K562 (cell line): ENCODE measurements around the gene NRF1. TPM values are rescaled to one million over a fixed set of nuclear protein-coding genes. Genes with fewer than 3 reads are reported as not detected.

Experiments
- CBX5 ChIP-seq: IDR thresholded peaks from 2 replicates; pipeline ENCODE4 v1.6.1; 2014; ENCODE audit warnings: low read depth, borderline replicate concordance
- CEBPG ChIP-seq, 3 experiments: fragments of 200-800 bp in 1 of 3; sonication (Bioruptor generic) in 1 of 3; sonication (generic) in 1 of 3; formaldehyde crosslinking in 1 of 3; IDR thresholded peaks in 2 of 3; conservative IDR thresholded peaks in 1 of 3; 2 replicates each; pipeline versions ENCODE4 v1.6.1 to v1.8.0; 2016 to 2022; ENCODE audit warnings: missing compliant biosample characterization in 2 of 3, missing genetic modification characterization in 2 of 3, mild to moderate bottlenecking in 1 of 3, missing genetic modification reagents in 1 of 3
- GATA2 ChIP-seq: sonication (generic); formaldehyde crosslinking; IDR thresholded peaks from 2 replicates; pipeline ENCODE4 v1.4.0; 2020; ENCODE audit warnings: mild to moderate bottlenecking, missing genetic modification reagents
- HDAC1 ChIP-seq, 2 experiments: fragments of 450-650 bp; IDR thresholded peaks; 2 replicates each; pipeline ENCODE4 v1.6.1; 2016 to 2017; ENCODE audit warnings: inconsistent platforms in 1 of 2, mild to moderate bottlenecking in 1 of 2, moderate library complexity in 1 of 2
- NCOA2 ChIP-seq, 2 experiments: fragments of 450-650 bp; IDR thresholded peaks; 2 replicates each; pipeline ENCODE4 v1.6.1; 2018; ENCODE audit warnings: mild to moderate bottlenecking in 2 of 2, moderate library complexity in 1 of 2; ENCODE audit not compliant: partially characterized antibody in 2 of 2
- NRF1 ChIP-seq, 2 experiments: fragments of 450-650 bp; IDR thresholded peaks in 1 of 2; conservative IDR thresholded peaks in 1 of 2; 2 replicates each; pipeline ENCODE4 v1.6.1; 2014; ENCODE audit warnings: mild to moderate bottlenecking in 2 of 2
- RBM14 ChIP-seq: fragments of 200-400 bp; formaldehyde crosslinking; IDR thresholded peaks from 2 replicates; pipeline ENCODE4 v1.6.1; 2018; ENCODE audit warnings: low read depth, mild to moderate bottlenecking, low read length, moderate library complexity, borderline replicate concordance; ENCODE audit not compliant: insufficient read depth
- SMAD1 ChIP-seq: fragments of 150-350 bp; IDR thresholded peaks from 2 replicates; pipeline ENCODE4 v1.6.1; 2014; ENCODE audit warnings: low read length, low read depth; ENCODE audit not compliant: partially characterized antibody
- SMARCB1 ChIP-seq: IDR thresholded peaks from 2 replicates; pipeline ENCODE4 v1.6.1; 2011; ENCODE audit warnings: improper control_type of control experiment, low read depth; ENCODE audit not compliant: insufficient read length
- SP1 ChIP-seq: sonication (generic); formaldehyde crosslinking; IDR thresholded peaks from 2 replicates; pipeline ENCODE4 v1.8.1; 2022; ENCODE audit warnings: mild to moderate bottlenecking, missing genetic modification reagents
- TGIF2 ChIP-seq: sonication (generic); formaldehyde crosslinking; IDR thresholded peaks from 2 replicates; pipeline ENCODE4 v1.8.1; 2022; ENCODE audit warnings: mild to moderate bottlenecking, missing genetic modification reagents, moderate library complexity
- ZFP30 ChIP-seq: fragments of 250-450 bp; sonication (Bioruptor Pico); IDR thresholded peaks from 2 replicates; pipeline ENCODE4 v1.8.0; 2022; ENCODE audit warnings: moderate library complexity, mild to moderate bottlenecking, inconsistent platforms, borderline replicate concordance
- ZKSCAN1 ChIP-seq: fragments of 150-350 bp; IDR thresholded peaks from 2 replicates; pipeline ENCODE4 v1.6.1; 2016; ENCODE audit warnings: low read depth, low read length
- polyA plus RNA-seq, 8 experiments: library from polyadenylated mRNA; depleted of rRNA in 4 of 8; stranded (reverse) in 5 of 8; unstranded in 3 of 8; fragments of >200 nt; fragmentation: Nextera tagmentation in 2 of 8; fragmentation: Illumina TruSeq in 1 of 8; extraction: Ambion mirVana in 2 of 8; extraction: Trizol in 1 of 8; gene quantifications; 2 replicates each; pipeline versions ENCODE4 v1.2.1 to v1.2.3, GENCODE V29; 2011 to 2014; ENCODE audit warnings: inconsistent platforms in 1 of 8, missing spikeins in 1 of 8
- total RNA-seq, 7 experiments: library from RNA; depleted of rRNA in 6 of 7; stranded (reverse); fragments of >200 nt in 6 of 7; fragmentation: Illumina TruSeq in 2 of 7; extraction: Trizol in 2 of 7; gene quantifications; 2 replicates each; pipeline versions ENCODE4 v1.2.1 to v1.2.3, GENCODE V29; 2011 to 2021; ENCODE audit warnings: low replicate concordance in 1 of 7
- TF ChIP-seq, protein P1 (sequence below): sonication (generic); formaldehyde crosslinking; IDR thresholded peaks from 2 replicates; pipeline ENCODE4 v1.8.0; 2022; ENCODE audit warnings: missing genetic modification reagents, mild to moderate bottlenecking, borderline replicate concordance
- TF ChIP-seq, protein P2 (sequence below): sonication (generic); formaldehyde crosslinking; IDR thresholded peaks from 2 replicates; pipeline ENCODE4 v1.8.1; 2023; ENCODE audit warnings: mild to moderate bottlenecking, missing genetic modification reagents, moderate library complexity
- TF ChIP-seq, protein P3 (sequence below), 2 experiments: fragments of 450-650 bp; conservative IDR thresholded peaks; 2 replicates each; pipeline ENCODE4 v1.6.1; 2017; ENCODE audit warnings: mild to moderate bottlenecking in 2 of 2, moderate library complexity in 2 of 2
- TF ChIP-seq, protein P4 (sequence below): sonication (generic); formaldehyde crosslinking; IDR thresholded peaks from 2 replicates; pipeline ENCODE4 v1.8.0; 2022; ENCODE audit warnings: missing genetic modification reagents, mild to moderate bottlenecking, borderline replicate concordance

NRF1 gene
- total and polyA plus RNA-seq, 9 of the 15 experiments (the other 6 are each of a cell fraction or from before 2014, with no cell fraction given): 8.6 to 28.8 (median 20.3) TPM

DNA sequence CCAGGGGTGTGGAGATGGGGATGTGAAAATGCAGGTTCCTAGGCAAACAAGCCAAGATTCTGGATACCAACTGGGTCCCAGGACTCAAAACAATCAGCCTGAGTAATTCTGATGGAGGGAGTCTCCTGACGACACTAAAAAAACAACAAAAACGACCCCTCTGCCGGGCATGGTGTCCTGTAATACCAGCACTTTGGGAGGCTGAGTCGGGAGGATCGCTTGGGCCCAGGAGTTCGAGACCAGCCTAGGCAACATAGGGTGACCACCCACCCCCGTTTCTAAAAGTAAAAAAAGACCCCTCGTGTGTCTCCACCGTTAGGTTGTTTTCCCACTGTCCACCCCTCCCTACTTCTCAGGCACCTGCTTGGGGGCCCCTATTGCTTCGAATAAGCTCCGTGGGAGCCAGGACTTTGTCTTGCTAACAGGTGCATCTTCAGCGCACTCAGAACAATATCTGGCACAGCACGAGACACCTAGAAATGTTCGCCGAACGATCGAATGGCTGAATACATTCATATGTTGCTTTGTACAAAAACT is 743 bp upstream of the NRF1 start (continued):
- TF ChIP-seq NCOA2 (IDR thresholded peaks at IDR 0.05; ENCODE audit: partially characterized antibody in 2 of 2) (no peak), GATA2 (CRISPR knock-in tag) (no peak), HDAC1 (IDR thresholded peaks at IDR 0.05) (no peak), SMAD1 (no peak), CEBPG (CRISPR knock-in tag; IDR thresholded peaks at IDR 0.05) (no peak), CEBPG (tag; conservative IDR thresholded peaks at IDR 0.05 in 1 of 2, IDR thresholded peaks at IDR 0.05 in 1 of 2) (no peak), NRF1 (conservative IDR thresholded peaks at IDR 0.05 in 1 of 2, IDR thresholded peaks at IDR 0.05 in 1 of 2) (no peak), ZKSCAN1 (no peak), ZFP30 (CRISPR knock-in tag) (no peak), SP1 (CRISPR knock-in tag) (peak; percentile 59), TGIF2 (CRISPR knock-in tag) (no peak), CBX5 (no peak), SMARCB1 (no peak), RBM14 (no peak)
- TF ChIP-seq, protein P1, sequence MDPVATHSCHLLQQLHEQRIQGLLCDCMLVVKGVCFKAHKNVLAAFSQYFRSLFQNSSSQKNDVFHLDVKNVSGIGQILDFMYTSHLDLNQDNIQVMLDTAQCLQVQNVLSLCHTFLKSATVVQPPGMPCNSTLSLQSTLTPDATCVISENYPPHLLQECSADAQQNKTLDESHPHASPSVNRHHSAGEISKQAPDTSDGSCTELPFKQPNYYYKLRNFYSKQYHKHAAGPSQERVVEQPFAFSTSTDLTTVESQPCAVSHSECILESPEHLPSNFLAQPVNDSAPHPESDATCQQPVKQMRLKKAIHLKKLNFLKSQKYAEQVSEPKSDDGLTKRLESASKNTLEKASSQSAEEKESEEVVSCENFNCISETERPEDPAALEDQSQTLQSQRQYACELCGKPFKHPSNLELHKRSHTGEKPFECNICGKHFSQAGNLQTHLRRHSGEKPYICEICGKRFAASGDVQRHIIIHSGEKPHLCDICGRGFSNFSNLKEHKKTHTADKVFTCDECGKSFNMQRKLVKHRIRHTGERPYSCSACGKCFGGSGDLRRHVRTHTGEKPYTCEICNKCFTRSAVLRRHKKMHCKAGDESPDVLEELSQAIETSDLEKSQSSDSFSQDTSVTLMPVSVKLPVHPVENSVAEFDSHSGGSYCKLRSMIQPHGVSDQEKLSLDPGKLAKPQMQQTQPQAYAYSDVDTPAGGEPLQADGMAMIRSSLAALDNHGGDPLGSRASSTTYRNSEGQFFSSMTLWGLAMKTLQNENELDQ (CRISPR knock-in tag): no peak
- TF ChIP-seq, protein P2, sequence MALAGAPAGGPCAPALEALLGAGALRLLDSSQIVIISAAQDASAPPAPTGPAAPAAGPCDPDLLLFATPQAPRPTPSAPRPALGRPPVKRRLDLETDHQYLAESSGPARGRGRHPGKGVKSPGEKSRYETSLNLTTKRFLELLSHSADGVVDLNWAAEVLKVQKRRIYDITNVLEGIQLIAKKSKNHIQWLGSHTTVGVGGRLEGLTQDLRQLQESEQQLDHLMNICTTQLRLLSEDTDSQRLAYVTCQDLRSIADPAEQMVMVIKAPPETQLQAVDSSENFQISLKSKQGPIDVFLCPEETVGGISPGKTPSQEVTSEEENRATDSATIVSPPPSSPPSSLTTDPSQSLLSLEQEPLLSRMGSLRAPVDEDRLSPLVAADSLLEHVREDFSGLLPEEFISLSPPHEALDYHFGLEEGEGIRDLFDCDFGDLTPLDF: no peak
- TF ChIP-seq, protein P3, sequence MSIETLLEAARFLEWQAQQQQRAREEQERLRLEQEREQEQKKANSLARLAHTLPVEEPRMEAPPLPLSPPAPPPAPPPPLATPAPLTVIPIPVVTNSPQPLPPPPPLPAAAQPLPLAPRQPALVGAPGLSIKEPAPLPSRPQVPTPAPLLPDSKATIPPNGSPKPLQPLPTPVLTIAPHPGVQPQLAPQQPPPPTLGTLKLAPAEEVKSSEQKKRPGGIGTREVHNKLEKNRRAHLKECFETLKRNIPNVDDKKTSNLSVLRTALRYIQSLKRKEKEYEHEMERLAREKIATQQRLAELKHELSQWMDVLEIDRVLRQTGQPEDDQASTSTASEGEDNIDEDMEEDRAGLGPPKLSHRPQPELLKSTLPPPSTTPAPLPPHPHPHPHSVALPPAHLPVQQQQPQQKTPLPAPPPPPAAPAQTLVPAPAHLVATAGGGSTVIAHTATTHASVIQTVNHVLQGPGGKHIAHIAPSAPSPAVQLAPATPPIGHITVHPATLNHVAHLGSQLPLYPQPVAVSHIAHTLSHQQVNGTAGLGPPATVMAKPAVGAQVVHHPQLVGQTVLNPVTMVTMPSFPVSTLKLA (conservative IDR thresholded peaks at IDR 0.05): no peak
- TF ChIP-seq, protein P4, sequence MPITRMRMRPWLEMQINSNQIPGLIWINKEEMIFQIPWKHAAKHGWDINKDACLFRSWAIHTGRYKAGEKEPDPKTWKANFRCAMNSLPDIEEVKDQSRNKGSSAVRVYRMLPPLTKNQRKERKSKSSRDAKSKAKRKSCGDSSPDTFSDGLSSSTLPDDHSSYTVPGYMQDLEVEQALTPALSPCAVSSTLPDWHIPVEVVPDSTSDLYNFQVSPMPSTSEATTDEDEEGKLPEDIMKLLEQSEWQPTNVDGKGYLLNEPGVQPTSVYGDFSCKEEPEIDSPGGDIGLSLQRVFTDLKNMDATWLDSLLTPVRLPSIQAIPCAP: 0 out of 2 replicates have a peak, but pooled peaks have one; percentile 79
